ENCODE results near the gene RASSF10.

GRCh38 chr11:13040969-13041561, 31.9 kb downstream of the RASSF10 start:
- TF ChIP-seq CTCF (IDR thresholded peaks at IDR 0.05; ENCODE audit: poor library complexity) (no peak), EZH2phosphoT487 (IDR thresholded peaks at IDR 0.05; ENCODE audit: low read depth, severe bottlenecking, unreplicated experiment) (no peak)
